SK-N-MC (cell line): ENCODE results near the gene NFATC3.
A peak's percentile ranks its signal among the peaks of the same experiment; 100 is the strongest.

Experiments used
- DNase-seq: peaks from one replicate; pipeline ENCODE4 v3.0.0-alpha.2; 2011; ENCODE audit warnings: low read depth, low spot score
- H3K27ac ChIP-seq: fragments of 200-600 bp; sonication (generic); 2 replicates; pipeline ENCODE4 v1.5.1; 2016; ENCODE audit warnings: mixed run types
- H3K36me3 ChIP-seq: fragments of 200-600 bp; sonication (generic); 2 replicates; pipeline ENCODE4 v1.6.1; 2017; ENCODE audit warnings: antibody characterized with exemption, low read length, mixed read lengths; ENCODE audit not compliant: insufficient read depth
- H3K4me3 ChIP-seq: fragments of 200-600 bp; sonication (generic); 2 replicates; pipeline ENCODE4 v1.5.1; 2016
- H3K9ac ChIP-seq: fragments of 200-600 bp; sonication (generic); 2 replicates; pipeline ENCODE4 v1.8.0; 2017; ENCODE audit warnings: mixed run types, mixed read lengths; ENCODE audit not compliant: insufficient read length
- H3K9me3 ChIP-seq: fragments of 200-600 bp; sonication (generic); 2 replicates; pipeline ENCODE4 v1.6.1; 2017; ENCODE audit warnings: low read depth, mild to moderate bottlenecking, antibody characterized with exemption, low read length, moderate library complexity, mixed read lengths
- EZH2 ChIP-seq: fragments of 200-600 bp; sonication (generic); IDR thresholded peaks from one replicate; pipeline ENCODE4 v1.6.1; 2017; ENCODE audit warnings: antibody characterized with exemption
- FOXP2 ChIP-seq: optimal IDR thresholded peaks from 2 replicates; pipeline ENCODE3; 2011; ENCODE audit warnings: mild to moderate bottlenecking, moderate library complexity; ENCODE audit not compliant: insufficient read depth; ENCODE audit errors: extremely low read length, control extremely low read depth
- POLR2AphosphoS5 ChIP-seq: IDR thresholded peaks from 2 replicates; pipeline ENCODE4 v1.6.1; 2012; ENCODE audit warnings: mild to moderate bottlenecking, low read depth, low read length, borderline replicate concordance

Gene NFATC3

GRCh38 chr16:68083861-68084503, 1.2 kb upstream of the NFATC3 start:
- TF ChIP-seq EZH2 (no peak), POLR2AphosphoS5 (no peak), FOXP2 (no peak)

GRCh38 chr16:68084504-68085258, 489 bp upstream of the NFATC3 start:
- DNase-seq, result no peak
- TF ChIP-seq POLR2AphosphoS5, result peak; percentile 55; the same call in 1 of the 2 replicates
- no peak for TF ChIP-seq FOXP2
- no peak for TF ChIP-seq EZH2
- Histone ChIP-seq H3K9ac (no peak overlapping the region), H3K27ac (no peak overlapping the region), H3K9me3 (no peaks in the 10 kb centered on the region), H3K36me3 (no peaks in the 10 kb centered on the region), H3K4me3 (0 out of 2 replicates have a peak overlapping the region, but pooled peaks have one; percentile 38)

More at GRCh38 chr16:68083861-68084503, 1.2 kb upstream of the NFATC3 start:
- Histone ChIP-seq H3K36me3 (no peaks in the 10 kb centered on the region), H3K9ac (no peak overlapping the region), H3K27ac (no peak overlapping the region), H3K9me3 (no peaks in the 10 kb centered on the region), H3K4me3 (no peak overlapping the region)
- DNase-seq, result no peak

- DNase-seq, result no peak
- TF ChIP-seq EZH2, result no peak
- TF ChIP-seq FOXP2, result no peak
- no peak for TF ChIP-seq POLR2AphosphoS5
- Histone ChIP-seq H3K9me3 (no peaks in the 10 kb centered on the region), H3K9ac (peak overlapping the region; percentile 77), H3K36me3 (no peaks in the 10 kb centered on the region), H3K4me3 (peak overlapping the region; percentile 83), H3K27ac (peak overlapping the region; percentile 64; the same call in 1 of the 2 replicates)
Observed at GRCh38 chr16:68086336-68086841, 1.2 kb downstream of the NFATC3 start.

- Histone ChIP-seq H3K4me3 (peak overlapping the region; percentile 83), H3K27ac (no peak overlapping the region), H3K36me3 (no peaks in the 10 kb centered on the region), H3K9me3 (no peaks in the 10 kb centered on the region), H3K9ac (peak overlapping the region; percentile 77)
- TF ChIP-seq POLR2AphosphoS5 (no peak), EZH2 (no peak), FOXP2 (no peak)
- DNase-seq, result no peak
Observed at GRCh38 chr16:68086860-68087268, 1.7 kb downstream of the NFATC3 start.

- H3K9ac ChIP-seq, result no peak overlapping the region
- H3K27ac ChIP-seq, result no peak overlapping the region
- H3K9me3 ChIP-seq, result no peaks in the 10 kb centered on the region
- H3K4me3 ChIP-seq, result no peak overlapping the region
- no peaks in the 10 kb centered on the region for H3K36me3 ChIP-seq
- no peak for DNase-seq
- TF ChIP-seq POLR2AphosphoS5 (no peak), FOXP2 (no peak), EZH2 (no peak)
Observed at GRCh38 chr16:68087688-68088087, 2.5 kb downstream of the NFATC3 start.

GRCh38 chr16:68088130-68088972, 3.2 kb downstream of the NFATC3 start:
- no peak overlapping the region for H3K9ac ChIP-seq
- DNase-seq, result no peak
- no peaks in the 10 kb centered on the region for H3K9me3 ChIP-seq
- H3K27ac ChIP-seq, result no peak overlapping the region
- H3K4me3 ChIP-seq, result no peak overlapping the region
- H3K36me3 ChIP-seq, result no peaks in the 10 kb centered on the region
- TF ChIP-seq POLR2AphosphoS5 (no peak), FOXP2 (no peak), EZH2 (no peak)

GRCh38 chr16:68089067-68089466, 3.9 kb downstream of the NFATC3 start:
- no peak overlapping the region for H3K27ac ChIP-seq
- no peak overlapping the region for H3K9ac ChIP-seq
- H3K36me3 ChIP-seq, result no peaks in the 10 kb centered on the region
- no peak for DNase-seq
- no peaks in the 10 kb centered on the region for H3K9me3 ChIP-seq
- H3K4me3 ChIP-seq, result no peak overlapping the region
- no peak for TF ChIP-seq FOXP2
- no peak for TF ChIP-seq EZH2
- TF ChIP-seq POLR2AphosphoS5, result no peak
